GM18907 (cell line): ENCODE results near the gene SMARCC1.
"Not testable (repeated sequence)": the region's sequence is repeated elsewhere in the genome, so short reads cannot be mapped to it uniquely, and the experiment has no call there.

ENCODE experiments used
- ATAC-seq: cut with Tn5 transposase; IDR thresholded peaks from one replicate; pipeline ENCODE4 v1.9.1; 2021; ENCODE audit warnings: mild to moderate bottlenecking, moderate library complexity; ENCODE audit not compliant: unreplicated experiment

The SMARCC1 gene

DNA sequence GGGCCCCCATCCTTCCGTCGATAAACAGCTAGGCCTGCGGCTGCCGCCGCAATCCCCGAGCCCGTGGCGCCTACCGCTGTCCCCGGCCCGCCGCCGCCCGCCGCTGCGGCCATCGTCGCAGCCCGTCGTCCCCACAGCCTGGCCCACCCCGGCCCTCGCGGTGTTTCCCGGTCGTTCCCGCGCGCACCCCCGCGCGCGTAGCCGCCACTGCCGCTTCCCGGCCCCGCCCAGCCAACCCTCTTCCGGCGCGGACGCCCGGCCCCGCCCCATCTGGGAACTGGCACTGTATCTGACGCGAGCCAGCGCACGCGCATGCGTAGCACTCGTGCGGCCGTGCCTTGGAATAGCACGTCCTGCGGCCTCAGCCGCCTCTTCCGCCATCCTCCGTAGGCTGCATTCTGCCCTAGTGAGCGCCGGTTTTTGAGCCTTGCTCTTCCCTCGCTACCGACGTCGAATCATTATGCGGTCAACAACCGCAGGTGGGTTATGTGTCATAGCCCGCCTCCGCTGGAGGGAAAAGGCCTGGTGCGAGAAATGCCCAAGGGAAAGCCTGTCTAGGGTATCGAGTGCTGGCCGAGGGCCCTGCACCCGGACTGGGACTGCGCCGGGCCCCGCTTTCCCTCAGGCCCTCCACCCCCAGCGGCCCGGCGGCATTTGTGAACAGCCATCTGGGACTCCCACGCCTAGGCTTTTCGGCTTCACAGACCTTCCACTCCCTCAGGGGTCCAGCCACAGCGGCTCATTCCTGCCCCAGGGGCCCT, at the start of gene SMARCC1:
Gene SMARCC1, minus strand, starts transcription at position 209 of the 761 bp plus-strand sequence. Its CDS starts 96 bp downstream, at position 113.
- ATAC-seq: peak; percentile 83

GRCh38 chr3:47829482-47829881, 47.8 kb upstream of the SMARCC1 start:
- not testable (repeated sequence) for ATAC-seq

- no peak for ATAC-seq
Observed at GRCh38 chr3:47825590-47825989, 43.9 kb upstream of the SMARCC1 start.

- peak; percentile 92 for ATAC-seq
Observed at GRCh38 chr3:47824541-47825473, 43.1 kb upstream of the SMARCC1 start.

- no peak for ATAC-seq
Observed at GRCh38 chr3:47817609-47818008, 35.9 kb upstream of the SMARCC1 start.

GRCh38 chr3:47813551-47814177, 32.0 kb upstream of the SMARCC1 start:
- ATAC-seq: no peak

GRCh38 chr3:47804577-47804976, 22.9 kb upstream of the SMARCC1 start:
- no peak for ATAC-seq

DNA sequence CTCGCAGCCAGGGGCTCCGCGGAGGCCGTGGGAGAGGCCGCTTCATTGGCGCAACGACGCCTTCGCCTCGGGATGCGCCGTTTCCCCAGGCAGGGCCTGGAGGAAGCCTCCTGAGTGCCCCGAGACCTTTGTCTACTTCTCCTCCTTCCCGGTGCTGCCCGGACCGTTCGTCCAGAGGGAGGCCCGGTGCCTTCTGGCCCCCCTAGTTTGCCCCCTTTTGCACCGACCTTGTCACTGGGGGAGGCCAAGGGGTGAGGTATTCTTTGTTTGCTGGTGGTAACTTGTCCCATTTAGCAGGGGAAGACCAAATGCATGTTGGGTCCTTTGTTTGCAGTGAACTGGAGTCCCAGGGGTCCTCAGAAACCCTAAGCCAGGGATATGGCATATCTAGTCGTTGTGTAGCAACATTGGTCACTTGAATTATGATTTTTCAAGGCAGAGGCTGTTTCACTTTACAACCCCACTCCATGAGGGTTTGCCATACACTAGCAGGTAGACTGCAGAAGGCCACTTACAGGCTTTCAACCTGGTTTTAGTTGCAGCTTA, 21.9 kb upstream of the SMARCC1 start:
- no peak for ATAC-seq

GRCh38 chr3:47802734-47803479, 21.2 kb upstream of the SMARCC1 start, which contains the start of gene DHX30:
TSS of gene DHX30 (plus strand) at chr3:47803138. CDS start at chr3:47810684, 7,546 bp downstream.
- peak; percentile 85 for ATAC-seq

GRCh38 chr3:47799733-47800132, 18.0 kb upstream of the SMARCC1 start:
- ATAC-seq: no peak

DNA sequence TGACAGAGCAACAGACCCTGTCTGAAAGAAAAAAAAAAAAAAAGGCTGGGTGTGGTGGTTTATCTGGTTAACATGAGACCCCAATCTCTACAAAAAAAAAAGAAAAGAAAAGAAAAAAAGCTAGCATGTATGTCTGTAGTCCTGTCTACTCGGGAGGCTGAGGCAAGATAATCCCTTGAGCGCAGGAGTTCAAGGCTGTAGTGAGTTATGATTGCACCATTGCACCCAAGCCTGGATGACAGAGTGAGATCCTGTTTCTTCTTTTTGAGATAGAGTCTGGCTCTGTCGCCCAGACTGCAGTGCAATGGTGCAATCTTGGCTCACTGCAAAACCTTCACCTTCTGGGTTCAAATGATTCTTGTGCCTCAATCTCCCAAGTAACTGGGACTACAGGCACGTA, 12.9 kb upstream of the SMARCC1 start:
- no peak for ATAC-seq

GRCh38 chr3:47792699-47793098, 11.0 kb upstream of the SMARCC1 start:
- no peak for ATAC-seq

DNA sequence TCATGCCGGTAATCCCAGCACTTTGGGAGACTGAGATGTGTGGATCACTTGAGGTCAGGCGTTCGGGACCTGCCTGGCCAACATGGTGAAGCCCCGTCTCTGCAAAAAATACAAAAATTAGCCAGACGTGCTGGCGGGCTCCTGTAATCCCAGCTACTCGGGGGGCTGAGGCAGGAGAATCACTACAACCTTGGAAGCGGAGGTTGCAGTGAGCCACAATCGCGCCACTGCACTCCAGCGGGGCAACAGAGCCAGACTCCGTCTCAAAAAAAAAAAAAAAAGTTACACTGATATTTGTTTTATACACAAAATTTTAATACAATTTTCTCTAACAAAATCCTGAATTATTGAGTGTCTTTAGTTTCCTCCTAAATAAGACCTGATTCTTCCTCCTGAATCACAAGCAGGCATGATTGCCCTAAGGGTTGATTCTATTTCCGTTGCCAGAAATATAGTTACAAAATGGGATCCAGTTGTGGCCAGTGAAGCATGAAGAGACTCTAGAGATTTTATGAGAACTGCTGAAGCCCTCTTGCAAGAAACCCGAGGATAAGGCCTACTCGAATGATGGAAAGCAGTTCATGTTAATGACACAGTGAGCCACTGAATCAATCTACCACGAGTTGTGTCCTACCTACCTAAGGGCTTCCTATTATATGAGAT, 9.6 kb upstream of the SMARCC1 start:
- ATAC-seq: no peak

GRCh38 chr3:47783673-47784072, 2.0 kb upstream of the SMARCC1 start:
- no peak for ATAC-seq

GRCh38 chr3:47782446-47783308, 984 bp upstream of the SMARCC1 start:
- ATAC-seq: peak; percentile 5

- peak; percentile 39 for ATAC-seq
Observed at GRCh38 chr3:47780741-47781684, 680 bp downstream of the SMARCC1 start.

- no peak for ATAC-seq
Observed at GRCh38 chr3:47778746-47779145, 2.9 kb downstream of the SMARCC1 start.

DNA sequence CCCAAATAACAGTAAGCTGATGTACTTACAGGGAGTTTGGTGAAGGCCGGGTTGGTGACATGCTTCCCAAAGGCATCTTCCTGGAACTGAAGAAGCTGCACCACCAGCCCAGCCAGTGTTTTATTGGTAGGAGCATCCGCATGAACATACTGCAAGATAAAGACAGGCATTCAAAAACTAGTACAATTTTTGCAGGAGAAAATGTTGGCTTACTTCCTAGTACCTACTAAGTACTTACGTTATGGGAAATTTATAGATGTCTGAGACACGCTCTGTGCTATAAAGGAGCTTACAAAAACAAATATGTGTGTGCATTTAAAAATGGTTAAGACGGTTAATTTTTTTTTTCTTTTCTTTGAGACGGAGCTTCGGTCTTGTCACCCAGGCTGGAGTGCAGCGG, 8.9 kb downstream of the SMARCC1 start:
- ATAC-seq: no peak
